Measurements from ENCODE around the gene METTL27.

The METTL27 gene

DNA sequence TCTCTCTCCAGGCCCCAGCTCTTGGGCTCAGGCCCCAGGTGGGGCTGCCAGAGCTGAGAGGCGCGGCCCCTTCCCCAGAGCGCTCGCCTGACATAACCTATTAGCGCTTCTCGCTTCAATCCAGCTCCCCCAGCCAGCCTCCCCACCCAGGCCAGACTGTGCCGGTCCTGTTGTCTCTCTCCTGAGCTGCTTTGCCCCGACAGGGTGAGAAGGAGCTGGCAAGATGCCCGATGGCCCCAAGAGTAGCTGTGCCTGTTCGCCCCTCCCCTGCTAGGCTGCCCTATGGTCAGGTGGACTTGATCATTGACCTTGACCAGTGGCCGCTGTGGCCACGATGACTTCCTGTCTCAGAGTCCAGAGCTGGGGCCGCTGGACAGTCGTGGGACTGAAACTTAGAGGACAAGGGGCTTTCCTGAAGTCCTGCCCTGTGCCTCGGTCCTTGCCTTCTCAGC is 27.8 kb upstream of the METTL27 start:
- no peak overlapping the region for H3K4me3 ChIP-seq (ENCODE audit: low read depth, low read length)
- ChIA-PET CTCF (interaction anchor here (0.6 to 5.4 kb wide), 4 partner anchors 10 to 156 kb away, joined by 3 to 40 read pairs (median 8); no protein-coding TSS in a partner anchor), POLR2A (no interaction called here)
- DNase-seq (ENCODE audit: low read depth, low spot score): no peak
- TF ChIP-seq, protein P1, sequence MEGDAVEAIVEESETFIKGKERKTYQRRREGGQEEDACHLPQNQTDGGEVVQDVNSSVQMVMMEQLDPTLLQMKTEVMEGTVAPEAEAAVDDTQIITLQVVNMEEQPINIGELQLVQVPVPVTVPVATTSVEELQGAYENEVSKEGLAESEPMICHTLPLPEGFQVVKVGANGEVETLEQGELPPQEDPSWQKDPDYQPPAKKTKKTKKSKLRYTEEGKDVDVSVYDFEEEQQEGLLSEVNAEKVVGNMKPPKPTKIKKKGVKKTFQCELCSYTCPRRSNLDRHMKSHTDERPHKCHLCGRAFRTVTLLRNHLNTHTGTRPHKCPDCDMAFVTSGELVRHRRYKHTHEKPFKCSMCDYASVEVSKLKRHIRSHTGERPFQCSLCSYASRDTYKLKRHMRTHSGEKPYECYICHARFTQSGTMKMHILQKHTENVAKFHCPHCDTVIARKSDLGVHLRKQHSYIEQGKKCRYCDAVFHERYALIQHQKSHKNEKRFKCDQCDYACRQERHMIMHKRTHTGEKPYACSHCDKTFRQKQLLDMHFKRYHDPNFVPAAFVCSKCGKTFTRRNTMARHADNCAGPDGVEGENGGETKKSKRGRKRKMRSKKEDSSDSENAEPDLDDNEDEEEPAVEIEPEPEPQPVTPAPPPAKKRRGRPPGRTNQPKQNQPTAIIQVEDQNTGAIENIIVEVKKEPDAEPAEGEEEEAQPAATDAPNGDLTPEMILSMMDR (IDR thresholded peaks at IDR 0.05; ENCODE audit: insufficient read depth, low read length, missing control alignments): no peak

DNA sequence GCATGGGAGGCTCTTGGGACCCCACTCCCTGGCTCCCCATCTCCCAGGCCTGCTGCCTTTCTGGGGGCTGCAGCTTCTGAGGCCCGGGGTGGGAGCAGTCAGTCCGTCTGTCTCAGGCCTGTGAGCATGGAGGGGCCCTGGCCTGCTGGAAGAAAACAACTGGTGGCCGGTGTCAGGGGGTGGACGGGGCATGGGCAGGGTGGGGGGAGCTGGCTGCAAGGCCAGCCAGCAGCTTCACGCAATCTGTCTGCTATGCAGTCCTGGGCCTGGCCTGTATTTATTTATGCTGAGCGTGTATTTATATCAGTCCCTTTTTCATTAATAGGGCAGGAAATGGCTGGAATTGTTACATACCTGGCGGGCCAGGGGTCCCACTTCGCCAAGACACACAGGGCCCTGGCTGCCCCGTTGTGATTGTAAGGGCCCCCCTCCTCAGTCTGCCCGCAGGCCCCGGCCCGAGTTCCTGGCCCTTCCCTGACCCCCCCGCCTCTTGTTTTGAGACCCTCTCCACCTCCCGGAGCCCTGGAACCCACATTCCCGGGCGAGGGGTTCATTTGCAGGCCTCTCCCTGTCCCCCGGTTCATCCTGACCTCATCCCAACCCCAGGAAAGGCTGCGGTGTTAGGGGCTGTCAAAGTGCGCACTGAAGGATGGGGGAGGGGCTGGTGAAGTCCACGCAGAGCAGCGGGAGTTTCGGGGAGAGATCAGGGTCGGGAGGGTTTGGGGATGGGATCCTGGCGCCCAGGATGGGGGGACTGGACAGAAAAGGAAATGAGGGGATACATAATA is 26.9 kb upstream of the METTL27 start:
- H3K4me3 ChIP-seq (ENCODE audit: low read depth, low read length): no peak overlapping the region
- POLR2A ChIA-PET: no interaction called here
- CTCF ChIA-PET: interaction anchor here (0.8 to 5.4 kb wide), 5 partner anchors 11 to 309 kb away, joined by 3 to 40 read pairs (median 7); no protein-coding TSS in a partner anchor
- no peak for DNase-seq (ENCODE audit: low read depth, low spot score)
- TF ChIP-seq, protein P1 (IDR thresholded peaks at IDR 0.05; ENCODE audit: insufficient read depth, low read length, missing control alignments): no peak

DNA sequence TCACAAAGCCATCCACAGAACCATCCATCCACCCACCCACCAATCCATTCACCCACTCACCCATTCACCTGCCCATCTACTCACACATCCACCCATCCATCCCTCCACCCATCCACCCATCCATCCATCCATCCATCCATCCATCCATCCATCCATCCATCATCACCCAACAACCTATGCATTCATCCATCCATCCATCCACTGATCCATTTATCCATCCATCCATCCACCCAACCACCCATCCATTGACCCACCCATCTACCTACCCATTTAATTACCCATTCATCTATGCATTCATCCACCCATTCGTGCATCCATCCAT is 24.1 kb upstream of the METTL27 start:
- CTCF ChIA-PET: interaction anchor here (0.9 to 4.4 kb wide), 14 partner anchors 12 to 529 kb away, joined by 3 to 67 read pairs (median 5); no protein-coding TSS in a partner anchor
- H3K4me3 ChIP-seq (ENCODE audit: low read depth, low read length): no peak overlapping the region
- POLR2A ChIA-PET: no interaction called here
- no peak for DNase-seq (ENCODE audit: low read depth, low spot score)
- TF ChIP-seq, protein P1 (IDR thresholded peaks at IDR 0.05; ENCODE audit: insufficient read depth, low read length, missing control alignments): no peak

DNA sequence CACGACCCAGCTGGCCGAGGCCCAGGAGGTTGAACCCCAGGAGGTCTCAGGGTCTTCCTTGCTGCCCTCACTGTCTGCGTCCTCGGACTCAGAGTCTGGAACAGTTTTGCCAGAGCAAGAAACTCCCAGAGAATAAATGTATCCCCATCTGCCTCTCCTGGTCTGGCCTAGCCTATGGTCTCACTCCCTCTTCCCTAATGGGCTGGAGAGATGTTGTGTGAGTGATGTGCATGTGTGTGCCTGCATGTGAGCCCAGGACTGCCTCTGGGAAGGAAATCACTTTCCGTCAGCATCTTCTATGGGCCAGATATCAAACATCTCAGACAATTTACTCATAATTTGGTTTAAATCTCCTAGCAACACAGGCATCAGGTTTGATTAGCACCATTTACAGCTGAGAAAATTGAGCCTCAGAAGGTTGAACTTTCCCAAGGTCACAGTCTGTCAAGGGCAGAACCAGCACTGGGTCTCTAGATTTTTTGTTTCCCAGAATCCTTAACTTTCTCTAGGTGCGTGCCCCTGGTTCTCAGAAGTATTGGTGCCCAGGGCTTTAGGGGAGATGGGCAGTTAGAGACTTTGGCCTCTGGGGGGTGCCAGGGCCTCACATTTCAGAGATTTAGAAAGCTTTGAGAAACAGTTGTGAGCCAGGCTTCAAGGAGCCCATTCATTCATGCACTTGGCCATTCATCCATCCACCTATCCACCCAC is 23.6 kb upstream of the METTL27 start:
- no peak for DNase-seq (ENCODE audit: low read depth, low spot score)
- CTCF ChIA-PET: interaction anchor here (0.6 to 4.4 kb wide), 24 partner anchors 8 to 535 kb away, joined by 3 to 67 read pairs (median 4); no protein-coding TSS in a partner anchor
- POLR2A ChIA-PET: no interaction called here
- TF ChIP-seq, protein P1 (IDR thresholded peaks at IDR 0.05; ENCODE audit: insufficient read depth, low read length, missing control alignments): peak; percentile 74
- H3K4me3 ChIP-seq (ENCODE audit: low read depth, low read length): no peak overlapping the region

DNA sequence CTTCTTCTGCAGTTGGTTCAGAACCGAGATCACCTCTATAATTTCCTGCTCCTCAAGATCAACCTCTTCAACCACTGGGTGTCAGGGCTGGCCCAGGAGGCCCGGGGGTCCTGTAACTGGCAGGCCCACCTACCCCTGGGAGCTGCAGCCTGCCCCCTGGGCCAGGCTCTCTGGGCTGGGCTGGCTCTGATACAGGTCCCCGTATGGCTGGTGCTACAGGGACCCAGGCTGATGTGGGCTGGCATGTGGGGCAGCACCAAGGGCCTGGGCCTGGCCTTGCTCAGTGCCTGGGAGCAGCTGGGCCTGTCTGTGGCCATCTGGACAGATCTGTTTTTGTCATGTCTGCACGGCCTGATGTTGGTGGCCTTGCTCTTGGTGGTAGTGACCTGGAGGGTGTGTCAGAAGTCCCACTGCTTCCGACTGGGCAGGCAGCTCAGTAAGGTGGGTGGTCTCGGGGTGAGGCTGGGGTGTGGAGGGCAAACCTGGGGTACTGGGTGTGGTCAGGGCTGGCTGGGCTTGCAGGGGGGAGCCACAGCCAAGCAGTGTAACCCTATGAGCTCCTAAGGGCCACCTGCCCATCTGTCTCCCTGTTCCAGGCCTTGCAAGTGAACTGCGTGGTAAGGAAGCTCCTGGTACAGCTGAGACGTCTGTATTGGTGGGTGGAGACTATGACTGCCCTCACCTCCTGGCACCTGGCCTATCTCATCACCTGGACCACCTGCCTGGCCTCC is 22.8 kb upstream of the METTL27 start:
- TF ChIP-seq, protein P1 (IDR thresholded peaks at IDR 0.05; ENCODE audit: insufficient read depth, low read length, missing control alignments): no peak
- DNase-seq (ENCODE audit: low read depth, low spot score): no peak
- no peak overlapping the region for H3K4me3 ChIP-seq (ENCODE audit: low read depth, low read length)
- CTCF ChIA-PET: interaction anchor here (0.6 to 4.4 kb wide), 27 partner anchors 9 to 536 kb away, joined by 3 to 67 read pairs (median 4); no protein-coding TSS in a partner anchor
- POLR2A ChIA-PET: no interaction called here

Data from AG04449 (cell line).